A549 (cell line): ENCODE measurements around the gene SEC24D.

ENCODE experiments used
- CEBPB ChIP-seq, 2 experiments: fragments of >200 bp in 1 of 2; sonication (Bioruptor Twin) in 1 of 2; formaldehyde crosslinking in 1 of 2; IDR thresholded peaks; 2 replicates each; pipeline ENCODE4 v1.6.1; 2012 to 2016
- CTCF ChIP-seq: fragments of >200 bp; sonication (Bioruptor Twin); formaldehyde crosslinking; IDR thresholded peaks from 3 replicates; pipeline ENCODE4 v1.5.1; 2016

DNA sequence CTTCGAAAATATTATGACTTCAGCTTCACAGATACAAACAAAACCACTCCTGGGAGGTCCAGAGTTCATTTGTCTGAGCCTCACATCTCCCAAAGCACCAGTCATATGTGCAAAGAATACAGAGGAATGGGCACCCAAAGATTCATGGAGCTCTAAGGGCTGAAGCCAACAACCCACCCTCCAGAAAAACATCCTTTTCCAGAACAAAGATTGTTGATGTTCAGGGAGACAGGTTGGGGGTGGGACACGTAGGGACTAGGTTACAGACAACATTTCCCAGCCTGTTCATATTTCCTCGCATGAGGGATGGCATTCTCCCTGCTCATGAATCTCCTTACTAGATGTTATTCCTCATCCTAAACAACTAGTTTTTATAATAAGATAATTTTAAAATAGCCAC lies 79.5 kb downstream of the SEC24D start:
- TF ChIP-seq CTCF = no peak
- no peak for TF ChIP-seq CEBPB (IDR thresholded peaks at IDR 0.05)
